Tibial artery (tissue), 4 donors: Measurements from ENCODE around the gene AHSP.

ENCODE experiments used
- DNase-seq, 2 donors: peaks; one replicate each; pipeline ENCODE4 v3.0.0-alpha.2; 2019
- H3K27ac ChIP-seq, 2 donors: fragments of 200-600 bp; sonication (generic) in 1 of 2; 1 replicate in 1 of 2; 2 replicates in 1 of 2; pipeline ENCODE4 v1.5.1; 2018 to 2019; ENCODE audit warnings: mild to moderate bottlenecking in 1 of 2
- H3K27me3 ChIP-seq, 2 donors: fragments of 200-600 bp; sonication (generic) in 1 of 2; one replicate each; pipeline versions ENCODE4 v1.5.1 to v1.6.0; 2016 to 2019
- H3K36me3 ChIP-seq, 3 donors: fragments of 200-600 bp; sonication (generic) in 2 of 3; one replicate each; pipeline ENCODE4 v1.5.1; 2016 to 2019; ENCODE audit warnings: mild to moderate bottlenecking in 2 of 3
- H3K4me1 ChIP-seq, 4 donors: fragments of 200-600 bp; sonication (generic) in 2 of 4; 1 replicate in 3 of 4; 2 replicates in 1 of 4; pipeline ENCODE4 v1.5.1; 2016 to 2019
- H3K4me3 ChIP-seq, 2 donors: fragments of 200-600 bp; sonication (generic) in 1 of 2; 1 replicate in 1 of 2; 2 replicates in 1 of 2; pipeline ENCODE4 v1.5.1; 2018 to 2019; ENCODE audit warnings: mild to moderate bottlenecking in 2 of 2
- H3K9me3 ChIP-seq, 3 donors: fragments of 200-600 bp; sonication (generic) in 1 of 3; one replicate each; pipeline ENCODE4 v1.5.1; 2016 to 2019
- CTCF ChIP-seq, 2 experiments: fragments of 200-600 bp in 1 of 2; fragments of 450-650 bp in 1 of 2; IDR thresholded peaks; one replicate each; pipeline ENCODE4 v1.5.1; 2017 to 2019; ENCODE audit warnings: antibody characterized with exemption in 2 of 2, mild to moderate bottlenecking in 1 of 2, moderate library complexity in 1 of 2
- intact Hi-C: fragments of 100-400 bp; cut with DNase I; formaldehyde crosslinking; loops from one replicate; pipeline ENCODE4 v1.15.0; 2023; ENCODE audit warnings: low total_unique reads

The AHSP gene

GRCh38 chr16:31529937-31530312 lies 2.2 kb downstream of the AHSP start:
- no peak for DNase-seq
- intact Hi-C loops, result no loop called here
- Histone ChIP-seq H3K4me1 (peaks cover 0 to 20% (median 16%) of the 10 kb centered on the region in 4 donors), H3K36me3 (no peaks in the 10 kb centered on the region), H3K9me3 (no peaks in the 10 kb centered on the region), H3K27me3 (peaks cover 0 to 33% of the 10 kb centered on the region in 2 donors), H3K4me3 (peak overlapping the region; percentile 42 to 51), H3K27ac (no peak overlapping the region)
- no peak for TF ChIP-seq CTCF (IDR thresholded peaks at IDR 0.05)

- DNase-seq, result no peak
- no peak overlapping the region for H3K4me3 ChIP-seq
Observed at GRCh38 chr16:31530405-31530804, 2.7 kb downstream of the AHSP start.

GRCh38 chr16:31531096-31531495 lies 3.4 kb downstream of the AHSP start:
- peaks cover 0 to 34% of the 10 kb centered on the region in 2 donors for H3K27me3 ChIP-seq
- no peak overlapping the region for H3K27ac ChIP-seq
- no peaks in the 10 kb centered on the region for H3K9me3 ChIP-seq
- no peak overlapping the region for H3K4me3 ChIP-seq
- no peak for DNase-seq
- TF ChIP-seq CTCF (IDR thresholded peaks at IDR 0.05), result no peak
- H3K36me3 ChIP-seq, result no peaks in the 10 kb centered on the region
- H3K4me1 ChIP-seq, result peaks cover 0 to 20% (median 16%) of the 10 kb centered on the region in 4 donors
- intact Hi-C loops, result no loop called here

More at GRCh38 chr16:31530405-31530804, 2.7 kb downstream of the AHSP start:
- no peaks in the 10 kb centered on the region for H3K9me3 ChIP-seq
- H3K27me3 ChIP-seq, result peaks cover 0 to 33% of the 10 kb centered on the region in 2 donors
- peaks cover 0 to 20% (median 16%) of the 10 kb centered on the region in 4 donors for H3K4me1 ChIP-seq
- TF ChIP-seq CTCF (IDR thresholded peaks at IDR 0.05), result no peak
- H3K36me3 ChIP-seq, result no peaks in the 10 kb centered on the region
- no peak overlapping the region for H3K27ac ChIP-seq
- intact Hi-C loops, result no loop called here

- intact Hi-C loops, result no loop called here
- H3K9me3 ChIP-seq, result no peaks in the 10 kb centered on the region
- no peak overlapping the region for H3K4me3 ChIP-seq
- H3K36me3 ChIP-seq, result no peaks in the 10 kb centered on the region
- H3K4me1 ChIP-seq, result peaks cover 0 to 20% (median 16%) of the 10 kb centered on the region in 4 donors
- no peak for TF ChIP-seq CTCF (IDR thresholded peaks at IDR 0.05)
- no peak overlapping the region for H3K27ac ChIP-seq
- H3K27me3 ChIP-seq, result peaks cover 0 to 41% of the 10 kb centered on the region in 2 donors
- no peak for DNase-seq
Observed at GRCh38 chr16:31532120-31532519, 4.4 kb downstream of the AHSP start.

- DNase-seq, result no peak
- no peak overlapping the region for H3K27ac ChIP-seq
- intact Hi-C loops, result no loop called here
- no peak for TF ChIP-seq CTCF (IDR thresholded peaks at IDR 0.05)
- no peaks in the 10 kb centered on the region for H3K9me3 ChIP-seq
- H3K4me3 ChIP-seq, result no peak overlapping the region
- peaks cover 0 to 27% (median 22%) of the 10 kb centered on the region in 4 donors for H3K4me1 ChIP-seq
- no peaks in the 10 kb centered on the region for H3K36me3 ChIP-seq
- peaks cover 3 to 43% of the 10 kb centered on the region in 2 donors for H3K27me3 ChIP-seq
Observed at GRCh38 chr16:31532896-31533295, 5.2 kb downstream of the AHSP start.

GRCh38 chr16:31535737-31536136 lies 8.0 kb downstream of the AHSP start:
- DNase-seq, result no peak
- TF ChIP-seq CTCF (IDR thresholded peaks at IDR 0.05), result no peak
- no peaks in the 10 kb centered on the region for H3K36me3 ChIP-seq
- H3K9me3 ChIP-seq, result peaks cover 0 to 5% (median 0%) of the 10 kb centered on the region in 3 donors
- no peak overlapping the region for H3K4me3 ChIP-seq
- no peak overlapping the region for H3K27ac ChIP-seq
- intact Hi-C loops, result no loop called here
- peaks cover 3 to 52% of the 10 kb centered on the region in 2 donors for H3K27me3 ChIP-seq
- peaks cover 0 to 7% (median 6%) of the 10 kb centered on the region in 4 donors for H3K4me1 ChIP-seq
